Epithelial cell of esophagus (primary cell): ENCODE results near the gene ADIPOR2.

Experiments used
- DNase-seq: peaks from one replicate; pipeline ENCODE4 v3.0.0; 2010; ENCODE audit warnings: low read depth
- H3K4me3 ChIP-seq: 2 replicates; pipeline ENCODE4 v1.5.1; 2011; ENCODE audit warnings: mild to moderate bottlenecking, low read length, control low read depth
- TF ChIP-seq, protein P1 (sequence below): IDR thresholded peaks from 2 replicates; pipeline ENCODE4 v1.5.1; 2011; ENCODE audit warnings: low read depth, mild to moderate bottlenecking, low read length, control low read depth, inconsistent platforms; ENCODE audit not compliant: insufficient read depth; ENCODE audit errors: missing control alignments

The ADIPOR2 gene

DNA sequence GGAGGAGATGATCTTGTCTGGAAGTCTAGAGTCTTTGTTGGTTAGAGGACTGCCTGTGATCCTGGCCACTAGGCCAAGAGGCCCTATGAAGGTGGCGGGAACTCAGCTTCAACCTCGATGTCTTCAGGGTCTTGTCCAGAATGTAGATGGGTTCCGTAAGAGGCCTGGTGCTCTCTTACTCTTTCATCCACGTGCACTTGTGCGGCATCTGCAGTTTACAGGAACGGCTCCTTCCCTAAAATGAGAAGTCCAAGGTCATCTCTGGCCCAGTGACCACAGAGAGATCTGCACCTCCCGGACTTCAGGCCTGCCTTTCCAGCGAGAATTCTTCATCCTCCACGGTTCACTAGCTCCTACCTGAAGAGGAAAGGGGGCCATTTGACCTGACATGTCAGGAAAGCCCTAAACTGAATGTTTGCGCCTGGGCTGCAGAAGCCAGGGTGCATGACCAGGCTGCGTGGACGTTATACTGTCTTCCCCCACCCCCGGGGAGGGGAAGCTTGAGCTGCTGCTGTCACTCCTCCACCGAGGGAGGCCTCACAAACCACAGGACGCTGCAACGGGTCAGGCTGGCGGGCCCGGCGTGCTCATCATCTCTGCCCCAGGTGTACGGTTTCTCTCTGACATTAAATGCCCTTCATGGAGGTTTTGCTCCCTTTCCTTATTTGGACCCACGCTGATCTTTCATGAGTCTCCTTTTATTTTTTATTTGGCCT, 44.1 kb upstream of the ADIPOR2 start:
- no peak for DNase-seq
- TF ChIP-seq, protein P1, sequence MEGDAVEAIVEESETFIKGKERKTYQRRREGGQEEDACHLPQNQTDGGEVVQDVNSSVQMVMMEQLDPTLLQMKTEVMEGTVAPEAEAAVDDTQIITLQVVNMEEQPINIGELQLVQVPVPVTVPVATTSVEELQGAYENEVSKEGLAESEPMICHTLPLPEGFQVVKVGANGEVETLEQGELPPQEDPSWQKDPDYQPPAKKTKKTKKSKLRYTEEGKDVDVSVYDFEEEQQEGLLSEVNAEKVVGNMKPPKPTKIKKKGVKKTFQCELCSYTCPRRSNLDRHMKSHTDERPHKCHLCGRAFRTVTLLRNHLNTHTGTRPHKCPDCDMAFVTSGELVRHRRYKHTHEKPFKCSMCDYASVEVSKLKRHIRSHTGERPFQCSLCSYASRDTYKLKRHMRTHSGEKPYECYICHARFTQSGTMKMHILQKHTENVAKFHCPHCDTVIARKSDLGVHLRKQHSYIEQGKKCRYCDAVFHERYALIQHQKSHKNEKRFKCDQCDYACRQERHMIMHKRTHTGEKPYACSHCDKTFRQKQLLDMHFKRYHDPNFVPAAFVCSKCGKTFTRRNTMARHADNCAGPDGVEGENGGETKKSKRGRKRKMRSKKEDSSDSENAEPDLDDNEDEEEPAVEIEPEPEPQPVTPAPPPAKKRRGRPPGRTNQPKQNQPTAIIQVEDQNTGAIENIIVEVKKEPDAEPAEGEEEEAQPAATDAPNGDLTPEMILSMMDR: no peak
- no peak overlapping the region for H3K4me3 ChIP-seq

DNA sequence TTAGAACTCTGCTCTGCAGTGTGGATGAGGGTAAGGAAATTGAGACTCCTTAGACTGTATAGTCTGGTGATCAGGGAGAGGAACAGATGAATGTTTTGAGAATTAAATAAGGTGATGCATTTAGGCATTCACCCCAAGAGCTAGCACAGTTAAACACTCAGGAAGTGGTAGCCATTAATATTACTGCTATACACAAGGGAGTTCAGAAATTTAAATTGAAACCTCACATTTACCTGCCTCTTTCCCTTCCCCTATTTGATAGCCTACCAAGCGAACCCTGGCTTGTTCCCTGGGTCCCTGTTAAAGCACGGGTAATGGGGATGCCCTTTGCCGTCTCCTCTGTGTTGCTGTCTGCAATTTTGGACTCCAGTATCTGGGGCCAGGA, 43.6 kb upstream of the ADIPOR2 start:
- TF ChIP-seq, protein P1: no peak
- DNase-seq: no peak
- H3K4me3 ChIP-seq: no peak overlapping the region

DNA sequence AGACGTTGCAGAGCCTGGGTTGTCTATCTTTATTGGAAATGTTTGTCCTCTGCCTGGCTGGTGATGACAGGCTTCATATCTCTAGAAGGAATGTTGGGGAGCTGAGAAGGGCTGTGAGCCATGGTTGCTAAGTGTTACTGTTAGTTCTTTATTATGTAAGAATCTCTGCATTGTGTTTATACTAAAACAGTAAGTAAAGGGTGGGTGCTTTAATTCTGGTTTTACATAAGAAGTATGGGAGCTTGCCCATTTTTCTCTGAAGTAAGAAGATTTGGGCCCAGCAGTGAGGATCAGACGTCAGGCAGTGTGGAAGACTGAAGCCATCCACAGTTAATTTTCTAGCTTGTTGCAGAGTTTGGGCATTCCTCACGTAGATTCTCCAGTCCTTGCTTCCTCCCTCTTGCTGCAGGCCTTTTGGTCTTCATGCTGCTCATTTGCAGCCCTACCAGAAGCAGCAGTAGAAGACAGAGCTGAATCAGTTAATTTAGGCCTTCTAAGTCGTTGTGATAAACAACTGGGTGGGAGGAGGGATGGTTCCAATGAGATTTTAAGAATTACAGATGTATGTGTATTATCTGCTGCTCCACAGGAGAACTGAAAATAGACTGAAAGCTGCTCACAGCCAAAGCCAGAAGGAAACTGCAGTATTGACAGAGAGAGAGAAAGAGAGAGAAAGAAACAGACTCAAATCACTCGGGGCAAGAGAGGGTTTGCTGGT, 40.5 kb upstream of the ADIPOR2 start:
- no peak for DNase-seq
- TF ChIP-seq, protein P1: no peak

DNA sequence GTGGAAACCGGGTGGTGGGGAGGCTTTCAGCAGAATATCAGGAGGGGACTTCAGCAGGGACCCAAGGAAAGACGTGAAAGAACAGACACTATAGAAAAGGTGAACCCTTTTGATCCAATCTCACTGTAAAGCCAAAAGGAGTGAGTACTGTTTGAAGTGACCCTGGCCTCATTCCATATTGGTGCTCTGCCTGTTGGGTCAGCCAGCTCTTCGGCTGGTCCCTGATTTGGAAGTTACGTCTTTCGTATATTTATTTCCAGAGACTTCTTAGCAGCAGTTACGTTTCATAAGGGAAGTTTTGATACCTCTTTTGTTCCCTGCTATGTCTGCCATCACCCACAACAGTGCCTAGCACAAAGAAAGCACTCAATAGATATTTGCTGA, 39.9 kb upstream of the ADIPOR2 start:
- TF ChIP-seq, protein P1: no peak

More for the DNA sequence above, 40.5 kb upstream of the ADIPOR2 start:
- no peak overlapping the region for H3K4me3 ChIP-seq

DNA sequence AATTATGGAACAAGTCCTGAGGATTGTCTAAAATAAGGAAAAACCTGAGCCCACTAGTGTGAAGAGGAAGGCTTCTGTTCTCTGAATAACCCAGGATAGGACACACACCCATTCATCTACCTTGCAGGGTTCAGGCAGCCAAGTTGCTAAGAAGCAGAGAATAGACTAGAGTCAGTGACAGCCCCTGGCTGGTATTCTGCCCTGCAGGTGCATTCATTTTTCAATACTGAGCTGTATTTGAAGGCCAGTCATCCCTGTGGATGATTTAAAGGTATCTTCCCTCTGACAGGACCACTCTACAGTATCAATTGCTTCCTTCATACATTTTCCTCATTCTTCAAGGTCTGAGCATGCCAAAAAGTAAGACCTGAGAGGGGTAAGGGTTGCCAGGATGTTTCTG, 38.9 kb upstream of the ADIPOR2 start:
- TF ChIP-seq, protein P1: no peak
- no peak overlapping the region for H3K4me3 ChIP-seq
- peak; percentile 47 for DNase-seq

More for the DNA sequence above, 39.9 kb upstream of the ADIPOR2 start:
- DNase-seq: no peak
- no peak overlapping the region for H3K4me3 ChIP-seq

DNA sequence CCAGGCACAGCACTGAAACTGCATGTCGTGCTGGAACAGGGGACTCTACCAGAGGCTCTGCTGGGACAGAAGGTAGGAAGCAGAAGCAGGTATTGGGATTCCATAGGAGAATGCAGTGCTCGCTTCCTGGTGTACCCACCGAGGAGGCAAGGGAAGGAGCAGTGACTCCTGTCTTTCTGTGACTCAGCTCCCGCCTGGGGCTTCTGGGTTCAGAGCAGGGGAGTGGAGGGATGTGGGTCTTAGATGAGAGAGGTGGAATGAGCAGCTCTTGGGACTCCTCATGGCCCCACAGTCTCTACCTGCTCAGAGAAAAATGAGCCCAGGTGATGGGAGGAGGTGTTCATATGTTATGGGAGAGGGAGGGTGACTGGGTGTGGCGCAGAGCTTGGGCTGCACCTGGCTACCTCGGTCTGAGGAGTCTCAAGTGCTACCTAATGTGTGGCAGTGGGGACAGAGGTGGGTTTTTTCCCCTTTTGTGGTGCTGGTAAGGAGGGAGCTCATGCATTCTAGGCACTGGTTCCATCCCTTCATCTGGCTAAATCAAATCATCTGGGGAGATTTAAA, 35.6 kb upstream of the ADIPOR2 start:
- no peak overlapping the region for H3K4me3 ChIP-seq
- TF ChIP-seq, protein P1: no peak
- DNase-seq: peak; percentile 70
